Ascending aorta (tissue), 2 donors: ENCODE results near the gene NAMPT. TPM values are rescaled to one million over a fixed set of nuclear protein-coding genes. Genes with fewer than 3 reads are reported as not detected.

Source experiments
- DNase-seq, 2 donors: peaks; one replicate each; pipeline ENCODE4 v3.0.0-alpha.2; 2019; ENCODE audit warnings: low spot score in 2 of 2
- H3K27ac ChIP-seq, 2 donors: fragments of 200-600 bp; sonication (generic); one replicate each; pipeline ENCODE4 v1.5.1; 2016 to 2017; ENCODE audit warnings: mild to moderate bottlenecking in 1 of 2
- H3K27me3 ChIP-seq: fragments of 200-600 bp; sonication (generic); one replicate; pipeline ENCODE4 v1.5.1; 2017
- H3K36me3 ChIP-seq, 2 donors: fragments of 200-600 bp; sonication (generic); one replicate each; pipeline ENCODE4 v1.5.1; 2016
- H3K4me1 ChIP-seq, 2 donors: fragments of 200-600 bp; sonication (generic); one replicate each; pipeline ENCODE4 v1.5.1; 2016 to 2017; ENCODE audit warnings: mild to moderate bottlenecking in 1 of 2
- H3K4me3 ChIP-seq, 2 donors: fragments of 200-600 bp; sonication (generic); one replicate each; pipeline ENCODE4 v1.5.1; 2016 to 2017; ENCODE audit warnings: mild to moderate bottlenecking in 1 of 2
- H3K9me3 ChIP-seq, 2 donors: fragments of 200-600 bp; sonication (generic); one replicate each; pipeline ENCODE4 v1.5.1; 2016
- CTCF ChIP-seq, 3 experiments: fragments of 200-600 bp in 2 of 3; fragments of 450-650 bp in 1 of 3; sonication (generic) in 2 of 3; IDR thresholded peaks; one replicate each; pipeline ENCODE4 v1.5.1; 2016 to 2019; ENCODE audit warnings: antibody characterized with exemption in 3 of 3, mild to moderate bottlenecking in 1 of 3, moderate library complexity in 1 of 3
- intact Hi-C: fragments of 100-400 bp; cut with DNase I; formaldehyde crosslinking; loops from one replicate; pipeline ENCODE4 v1.15.1; 2023
- total RNA-seq: library from RNA; depleted of rRNA; stranded (reverse); fragments of >200 nt; gene quantifications from one replicate; pipeline ENCODE4 v1.1.0, GENCODE V29; 2016

NAMPT gene
- total RNA-seq, 1 donor from 2014 or later: 128 TPM

GRCh38 chr7:106265133-106265532 lies 19.6 kb downstream of the NAMPT start:
- intact Hi-C loops: no loop called here
- Histone ChIP-seq H3K36me3 (peaks cover 49 to 88% of the 10 kb centered on the region in 2 donors), H3K27me3 (no peaks in the 10 kb centered on the region), H3K27ac (no peak overlapping the region), H3K4me3 (no peak overlapping the region), H3K4me1 (no peaks in the 10 kb centered on the region), H3K9me3 (no peaks in the 10 kb centered on the region)
- TF ChIP-seq CTCF (IDR thresholded peaks at IDR 0.05): no peak
- DNase-seq: no peak

GRCh38 chr7:106262221-106262881 lies 22.4 kb downstream of the NAMPT start:
- intact Hi-C loops: no loop called here
- Histone ChIP-seq H3K27me3 (no peaks in the 10 kb centered on the region), H3K4me3 (no peak overlapping the region), H3K36me3 (peaks cover 32 to 90% of the 10 kb centered on the region in 2 donors), H3K27ac (no peak overlapping the region), H3K4me1 (no peaks in the 10 kb centered on the region), H3K9me3 (no peaks in the 10 kb centered on the region)
- DNase-seq: no peak
- no peak for TF ChIP-seq CTCF (IDR thresholded peaks at IDR 0.05)

GRCh38 chr7:106260136-106260561 lies 24.6 kb downstream of the NAMPT start:
- Histone ChIP-seq H3K4me1 (no peaks in the 10 kb centered on the region), H3K36me3 (peaks cover 19 to 91% of the 10 kb centered on the region in 2 donors), H3K27me3 (no peaks in the 10 kb centered on the region), H3K4me3 (no peak overlapping the region), H3K9me3 (no peaks in the 10 kb centered on the region), H3K27ac (no peak overlapping the region)
- no peak for TF ChIP-seq CTCF (IDR thresholded peaks at IDR 0.05)
- intact Hi-C loops: no loop called here
- no peak for DNase-seq

GRCh38 chr7:106258789-106259188 lies 26.0 kb downstream of the NAMPT start:
- intact Hi-C loops: no loop called here

GRCh38 chr7:106257752-106258151 lies 27.0 kb downstream of the NAMPT start:
- H3K27ac ChIP-seq: no peak overlapping the region
- intact Hi-C loops: no loop called here
- H3K9me3 ChIP-seq: no peaks in the 10 kb centered on the region
- H3K4me1 ChIP-seq: no peaks in the 10 kb centered on the region
- H3K27me3 ChIP-seq: no peaks in the 10 kb centered on the region
- DNase-seq: no peak
- no peak for TF ChIP-seq CTCF (IDR thresholded peaks at IDR 0.05)
- H3K36me3 ChIP-seq: peaks cover 11 to 86% of the 10 kb centered on the region in 2 donors
- H3K4me3 ChIP-seq: no peak overlapping the region

More at GRCh38 chr7:106258789-106259188, 26.0 kb downstream of the NAMPT start:
- no peak for TF ChIP-seq CTCF (IDR thresholded peaks at IDR 0.05)
- DNase-seq: no peak
- H3K4me3 ChIP-seq: no peak overlapping the region
- H3K4me1 ChIP-seq: no peaks in the 10 kb centered on the region
- no peak overlapping the region for H3K27ac ChIP-seq
- H3K36me3 ChIP-seq: peaks cover 11 to 86% of the 10 kb centered on the region in 2 donors
- H3K27me3 ChIP-seq: no peaks in the 10 kb centered on the region
- H3K9me3 ChIP-seq: no peaks in the 10 kb centered on the region
